GM21723 (cell line): ENCODE data around the gene SNX3.

Experiments
- ATAC-seq: cut with Tn5 transposase; IDR thresholded peaks from one replicate; pipeline ENCODE4 v1.9.1; 2021; ENCODE audit warnings: mild to moderate bottlenecking, moderate library complexity; ENCODE audit not compliant: unreplicated experiment

The SNX3 gene

DNA sequence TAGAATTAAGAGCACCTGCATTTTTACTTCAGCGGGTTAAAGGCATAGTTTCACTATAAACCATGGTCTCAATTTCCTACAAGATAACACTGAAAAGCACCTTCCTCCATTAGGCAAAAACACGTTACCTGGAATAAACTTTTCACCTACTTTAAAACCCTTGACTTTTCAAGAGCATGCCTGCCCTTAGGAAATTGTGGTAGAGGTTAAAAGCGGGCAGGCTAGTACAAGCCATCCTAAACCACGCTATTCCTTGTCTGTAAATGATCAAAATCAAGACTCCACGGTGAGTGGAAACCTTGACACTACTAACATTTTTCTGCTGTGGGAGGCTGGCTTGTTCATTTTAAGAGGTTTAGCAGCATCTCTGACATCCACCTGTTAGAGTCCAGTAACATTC lies 51.1 kb downstream of the SNX3 start:
- ATAC-seq = no peak

DNA sequence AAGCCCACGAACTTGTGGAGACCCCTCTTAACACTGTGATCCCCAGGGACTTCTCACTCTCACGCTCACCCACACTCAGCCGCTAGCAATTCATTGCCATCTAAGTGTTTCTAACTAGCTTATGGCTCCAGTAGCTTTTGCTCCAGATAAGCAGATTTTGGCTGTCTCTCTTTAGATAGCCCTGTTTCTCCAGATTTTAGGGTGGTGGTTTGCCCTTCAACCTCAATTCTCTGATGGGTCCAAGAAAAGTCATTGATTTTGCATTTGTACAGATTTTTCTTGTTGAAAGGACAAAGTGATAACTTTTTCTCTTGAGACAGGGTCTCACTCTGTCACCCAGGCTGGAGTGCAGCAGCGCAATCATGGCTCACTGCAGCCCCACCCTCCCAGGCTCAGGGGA lies 53.8 kb downstream of the SNX3 start:
- ATAC-seq = no peak

DNA sequence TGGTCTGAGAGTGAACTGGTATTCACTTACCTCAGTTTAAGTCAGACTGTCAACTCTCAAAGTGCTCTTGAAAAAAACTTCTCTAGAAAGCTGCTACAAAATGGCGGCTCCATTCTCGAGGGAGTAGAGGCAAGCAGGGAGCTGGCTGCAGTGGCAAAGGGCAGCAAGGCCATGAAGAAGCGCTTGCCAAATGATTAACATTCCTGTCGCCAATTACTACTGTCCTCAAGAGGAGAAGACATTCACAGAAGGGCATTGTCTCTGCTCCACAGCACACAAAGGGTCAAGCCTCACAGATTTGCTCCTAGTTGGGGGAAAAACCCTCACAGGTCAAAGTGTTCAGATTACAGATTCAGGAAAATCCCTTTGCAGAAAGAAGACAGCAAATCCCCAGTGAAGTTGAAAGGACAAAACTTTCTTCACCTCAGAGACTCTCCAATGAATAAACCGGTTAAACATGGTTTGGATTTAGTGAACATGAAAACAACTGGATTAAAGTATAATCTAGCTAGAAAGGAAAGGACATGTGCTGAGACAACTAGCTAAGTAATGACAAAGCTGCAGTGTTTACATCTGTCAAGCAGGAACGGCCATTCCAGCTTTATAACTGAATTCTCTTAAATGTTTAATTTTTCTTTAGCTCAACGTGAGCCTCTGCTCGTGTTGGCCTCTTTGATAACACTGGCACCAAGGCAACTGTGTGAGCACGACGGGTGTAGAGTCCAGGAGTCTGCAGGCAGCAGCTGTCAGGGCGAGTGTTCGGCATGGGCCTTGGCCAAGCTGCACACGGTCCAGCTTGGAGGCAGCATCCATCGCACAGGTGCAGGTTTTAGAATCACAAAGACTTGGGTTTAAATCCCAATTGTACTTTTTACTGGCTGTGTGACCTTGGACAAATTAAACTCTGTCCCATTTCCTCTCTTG lies 57.4 kb downstream of the SNX3 start:
- no peak for ATAC-seq

DNA sequence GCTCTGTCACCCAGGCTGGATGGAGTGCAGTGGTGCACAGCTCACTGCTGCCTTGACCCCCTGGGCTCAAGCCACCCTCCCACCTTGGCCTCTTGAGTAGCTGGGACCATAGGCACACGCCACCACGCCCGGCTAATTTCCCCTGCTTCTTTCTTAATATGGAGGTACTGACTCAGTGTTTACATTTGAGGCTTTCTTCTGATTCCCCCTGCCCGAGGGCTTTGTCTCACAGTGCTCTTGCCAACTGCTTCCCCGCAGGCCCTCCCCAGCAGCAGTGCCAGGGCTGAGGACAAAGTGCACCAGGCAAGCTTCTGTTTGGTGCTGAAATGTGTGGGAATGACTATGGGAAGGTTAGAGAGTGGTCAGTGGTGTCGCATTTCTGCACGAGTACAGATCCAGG lies 60.2 kb downstream of the SNX3 start:
- no peak for ATAC-seq

DNA sequence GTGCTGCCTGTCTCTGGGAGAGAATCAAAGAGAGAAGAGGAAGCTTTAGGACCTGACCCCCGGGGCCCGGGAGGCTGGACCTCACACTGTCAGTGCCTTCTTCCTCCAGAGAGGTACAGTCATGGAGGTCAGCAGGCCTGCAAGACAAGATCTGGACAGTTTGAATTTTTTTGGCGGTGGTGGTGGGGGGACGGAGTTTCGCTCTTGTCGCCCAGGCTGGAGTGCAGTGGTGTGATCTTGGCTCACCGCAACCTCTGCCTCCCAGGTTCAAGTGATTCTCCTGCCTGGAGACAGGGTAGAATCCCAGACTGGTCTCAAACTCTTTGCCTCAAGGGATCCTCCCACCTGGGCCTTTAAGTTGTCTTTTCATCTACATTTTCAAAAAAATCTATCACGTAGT lies 60.7 kb downstream of the SNX3 start:
- ATAC-seq = no peak

DNA sequence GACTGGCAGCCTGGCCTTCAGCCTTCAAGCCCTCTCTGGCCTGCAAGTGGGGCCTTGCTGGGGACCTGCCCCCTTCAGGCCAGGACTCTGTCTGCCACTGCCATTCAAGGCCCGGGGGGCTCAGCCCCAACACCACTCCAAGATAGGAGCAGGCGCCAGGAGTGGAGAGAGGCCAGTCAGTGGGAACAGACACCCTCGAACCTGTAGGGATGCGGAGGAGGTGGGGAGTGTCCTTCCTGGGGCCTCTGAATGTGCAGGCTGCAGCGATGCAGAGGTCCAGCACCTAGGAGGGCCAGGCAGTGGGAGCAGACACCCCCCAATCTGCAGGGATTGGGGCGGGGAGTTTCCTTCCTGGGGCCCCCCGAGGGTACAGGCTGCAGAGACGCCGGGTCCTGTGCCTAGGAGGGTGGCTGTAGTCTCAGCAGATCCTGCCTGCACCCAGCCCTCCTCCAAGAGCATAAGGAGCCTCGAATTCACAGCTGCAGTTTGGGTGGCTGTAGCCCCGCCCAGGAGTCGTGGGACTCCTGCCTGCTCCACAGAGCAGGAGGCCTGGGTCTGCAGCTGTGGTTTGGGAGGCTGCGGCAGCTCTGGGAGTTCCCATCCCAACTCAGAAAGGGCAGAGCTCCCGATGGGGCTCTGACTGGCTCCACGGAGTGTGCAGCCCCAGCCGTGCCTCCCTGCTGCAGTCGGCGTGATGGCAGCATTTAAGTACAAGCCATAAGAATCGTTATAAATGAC lies 61.9 kb downstream of the SNX3 start:
- ATAC-seq = no peak

DNA sequence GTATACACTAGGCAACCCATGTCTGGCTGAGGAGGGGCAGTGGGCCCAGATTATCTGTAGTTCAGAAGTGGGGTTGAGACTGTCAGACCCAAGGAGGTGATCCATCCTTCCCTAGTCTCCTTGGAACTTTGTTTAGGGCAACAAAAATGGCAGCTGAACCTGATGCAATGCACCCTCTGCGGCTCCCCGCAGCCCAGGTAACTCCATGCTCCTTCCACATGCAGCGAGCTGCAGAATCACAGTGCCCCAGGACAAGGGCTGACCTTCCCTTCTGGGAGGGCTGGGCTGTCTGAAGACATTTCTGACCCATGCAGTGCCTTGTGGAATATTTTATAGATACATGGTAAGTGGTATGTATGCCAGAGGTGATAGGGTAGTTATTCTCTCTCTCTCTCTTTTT lies 65.6 kb downstream of the SNX3 start:
- no peak for ATAC-seq

DNA sequence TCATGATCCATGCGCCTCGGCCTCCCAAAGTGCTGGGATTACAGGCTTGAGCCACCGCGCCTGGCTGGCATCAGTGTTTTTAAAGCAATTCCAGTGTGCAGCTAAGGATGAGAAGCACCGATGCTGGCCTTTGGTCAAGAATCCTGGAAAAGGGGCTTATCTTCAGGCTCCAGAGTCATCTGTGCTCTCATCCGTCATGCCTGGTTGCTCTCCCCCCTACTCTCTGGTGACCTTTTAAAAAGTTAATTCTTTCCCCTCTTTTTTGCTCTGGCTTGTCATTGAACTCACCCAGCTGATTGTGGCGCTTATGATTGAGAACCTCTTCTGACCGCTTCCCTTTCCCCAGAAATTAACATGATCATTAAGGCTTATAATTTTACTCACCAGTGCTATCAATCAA lies 66.3 kb downstream of the SNX3 start:
- ATAC-seq = no peak

DNA sequence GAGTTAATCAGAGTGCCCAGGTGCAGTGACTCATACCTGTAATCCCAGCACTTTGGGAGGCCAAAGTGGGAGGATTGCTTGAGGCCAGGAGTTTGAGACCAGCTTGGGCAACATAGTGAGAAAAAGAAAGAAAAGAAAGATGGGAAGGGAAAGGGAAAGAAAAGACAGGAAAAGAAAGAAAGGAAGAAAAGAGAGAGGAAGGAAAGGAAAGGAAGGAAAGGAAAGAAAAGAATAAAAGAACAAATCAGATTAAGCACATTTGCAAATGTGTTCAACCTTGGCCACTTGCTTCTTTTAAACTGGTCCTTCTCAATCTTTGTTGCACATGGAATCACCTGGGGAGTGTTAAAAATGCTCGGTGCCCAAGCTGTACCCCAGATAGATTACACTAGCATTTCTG lies 67.0 kb downstream of the SNX3 start:
- ATAC-seq = no peak

DNA sequence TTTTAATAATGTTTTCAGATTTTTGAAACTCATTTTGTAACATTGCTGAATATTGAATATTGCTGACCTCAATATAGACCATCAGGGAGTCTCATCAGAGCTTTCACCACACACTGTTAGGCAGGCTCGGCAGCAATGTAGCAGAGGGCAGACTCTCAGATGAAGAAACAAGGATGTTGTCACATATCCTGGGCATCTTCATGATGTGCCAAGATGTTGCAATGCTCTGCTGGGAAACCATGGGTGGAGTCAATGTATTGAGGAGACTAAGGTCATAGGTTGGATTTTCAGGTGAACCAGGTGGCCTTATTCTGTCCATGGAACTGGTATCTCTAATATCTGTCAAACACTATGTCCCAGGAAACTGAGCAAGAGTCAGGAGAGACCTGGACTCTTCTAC lies 67.7 kb downstream of the SNX3 start:
- ATAC-seq = no peak

DNA sequence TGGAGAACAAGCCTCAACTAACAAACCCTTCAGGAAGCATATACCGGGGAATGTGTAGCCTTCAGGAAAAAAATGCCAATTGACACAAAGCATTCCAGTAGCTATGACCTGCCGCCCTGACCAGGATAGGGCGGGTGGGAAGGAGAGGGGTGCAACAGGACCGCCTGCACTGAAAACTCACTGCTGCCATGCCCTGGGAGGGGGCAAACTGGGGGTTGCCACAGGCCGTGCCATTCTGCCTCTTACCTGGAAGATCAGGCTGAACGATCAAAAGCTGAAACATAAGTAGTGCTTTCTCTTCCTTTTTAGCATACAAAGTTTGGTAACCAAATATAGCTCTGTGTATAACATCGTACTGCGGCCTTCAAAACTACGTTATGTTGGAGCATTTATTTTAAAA lies 73.3 kb downstream of the SNX3 start:
- ATAC-seq = no peak

DNA sequence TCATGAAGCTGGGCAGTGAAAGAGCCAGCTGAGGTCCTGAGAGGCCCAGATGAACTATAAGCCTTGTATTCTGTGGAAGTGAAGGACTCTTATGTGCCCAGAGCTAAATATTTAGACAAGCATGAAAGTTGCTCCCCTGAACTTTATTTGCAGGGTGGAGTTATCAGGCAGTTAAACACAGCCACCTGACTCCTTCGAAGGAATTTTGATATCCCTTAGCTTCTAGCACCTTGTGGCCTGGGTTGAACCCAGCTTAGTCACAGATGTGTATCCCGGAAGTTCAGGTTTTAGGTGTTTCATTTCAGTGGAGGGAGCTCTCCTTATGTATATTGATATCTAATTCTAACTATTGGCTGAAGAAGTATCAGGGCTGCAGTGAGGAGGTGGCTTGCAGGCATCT lies 74.6 kb downstream of the SNX3 start:
- ATAC-seq = no peak

DNA sequence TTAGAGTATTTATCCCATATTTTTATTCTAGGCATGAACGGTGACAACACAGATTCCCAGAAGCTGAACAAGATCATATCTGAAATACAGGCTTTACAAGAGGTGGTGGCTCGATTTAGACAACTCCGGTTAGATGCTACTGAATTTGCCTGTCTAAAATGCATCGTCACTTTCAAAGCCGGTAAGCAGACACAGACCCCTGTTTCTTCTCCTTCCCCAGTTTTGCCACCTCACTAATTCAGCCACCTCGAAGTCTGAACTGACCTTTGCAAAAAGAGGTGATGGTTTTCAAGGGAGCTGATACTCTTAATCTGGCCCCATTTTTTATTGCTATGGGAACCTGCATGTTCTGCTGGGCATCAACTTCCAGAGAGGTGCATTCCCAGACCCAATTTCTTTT lies 80.1 kb downstream of the SNX3 start:
- ATAC-seq = no peak

DNA sequence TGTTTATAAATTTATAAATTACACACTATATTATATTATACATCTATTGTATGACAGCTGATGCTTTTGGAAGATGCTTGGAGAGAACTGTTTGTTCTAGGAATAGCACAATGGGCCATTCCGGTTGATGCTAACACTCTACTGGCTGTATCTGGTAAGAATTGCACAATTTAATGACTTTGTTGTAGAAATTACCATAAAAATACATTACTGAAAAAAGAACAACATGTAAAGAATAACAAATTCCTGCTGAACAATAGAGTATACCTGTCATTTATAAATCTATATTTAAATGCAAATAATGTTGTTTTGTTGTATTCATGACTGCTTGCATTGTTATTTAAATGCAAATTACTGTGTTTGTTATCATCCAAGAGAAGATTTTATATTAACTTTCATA lies 80.6 kb downstream of the SNX3 start:
- ATAC-seq = no peak

DNA sequence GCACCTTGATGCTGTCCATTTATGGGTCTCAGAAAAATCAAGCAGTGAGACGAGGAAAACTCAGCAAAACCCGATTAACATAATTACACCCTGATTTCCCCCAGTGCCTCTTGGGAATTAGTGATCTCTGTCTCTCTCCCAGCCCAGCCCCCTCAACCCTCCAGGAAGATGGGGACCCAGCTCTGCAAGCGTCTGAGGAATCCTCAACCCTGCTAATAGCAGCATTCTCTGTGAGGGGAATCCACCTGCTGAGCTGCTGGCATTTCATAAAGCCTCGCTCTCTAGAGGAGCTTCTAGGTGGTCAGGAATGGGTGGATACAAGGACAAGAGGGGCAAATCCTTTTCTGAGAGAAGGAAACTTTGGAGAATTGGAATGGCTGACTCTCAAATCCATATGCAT lies 81.1 kb downstream of the SNX3 start:
- ATAC-seq = no peak

DNA sequence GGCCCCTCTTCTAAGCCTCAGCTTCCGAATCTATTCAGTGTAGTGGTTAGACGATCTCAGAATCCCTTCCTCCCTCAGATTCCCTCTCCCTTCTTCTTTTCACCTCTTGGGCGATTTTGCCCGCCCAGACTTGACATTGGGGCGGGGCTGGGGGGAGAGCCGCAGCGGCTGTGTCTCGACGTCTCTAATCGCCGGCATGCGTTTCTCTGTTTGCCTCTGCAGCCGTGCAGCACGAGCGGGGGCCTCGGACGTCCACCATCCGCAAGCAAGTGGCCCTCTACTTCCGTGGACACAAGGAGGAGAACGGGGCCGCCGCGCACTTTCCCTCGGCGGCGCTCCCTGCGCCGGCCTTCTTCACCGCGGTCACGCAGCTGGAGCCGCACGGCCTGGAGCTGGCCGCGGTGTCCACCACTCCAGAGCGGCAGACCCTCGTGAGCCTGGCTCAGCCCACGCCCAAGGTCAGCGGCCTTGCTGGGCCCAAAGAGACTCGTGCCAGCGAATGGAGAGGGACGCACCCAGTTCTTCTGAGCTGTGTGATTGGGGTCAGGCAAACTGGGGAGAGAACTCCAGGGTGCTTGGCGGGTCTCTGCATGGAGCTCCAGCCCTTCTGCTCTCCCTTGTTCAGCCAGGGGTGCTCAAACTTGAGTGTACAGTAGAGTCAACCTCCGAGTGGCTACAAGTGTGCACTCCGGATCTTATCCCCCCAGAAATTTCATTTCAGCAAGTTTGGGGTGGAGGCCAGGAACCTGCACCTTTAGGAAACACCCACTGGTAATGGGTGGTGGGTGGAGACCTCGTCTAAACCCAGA lies 84.4 kb downstream of the SNX3 start:
- ATAC-seq = no peak

DNA sequence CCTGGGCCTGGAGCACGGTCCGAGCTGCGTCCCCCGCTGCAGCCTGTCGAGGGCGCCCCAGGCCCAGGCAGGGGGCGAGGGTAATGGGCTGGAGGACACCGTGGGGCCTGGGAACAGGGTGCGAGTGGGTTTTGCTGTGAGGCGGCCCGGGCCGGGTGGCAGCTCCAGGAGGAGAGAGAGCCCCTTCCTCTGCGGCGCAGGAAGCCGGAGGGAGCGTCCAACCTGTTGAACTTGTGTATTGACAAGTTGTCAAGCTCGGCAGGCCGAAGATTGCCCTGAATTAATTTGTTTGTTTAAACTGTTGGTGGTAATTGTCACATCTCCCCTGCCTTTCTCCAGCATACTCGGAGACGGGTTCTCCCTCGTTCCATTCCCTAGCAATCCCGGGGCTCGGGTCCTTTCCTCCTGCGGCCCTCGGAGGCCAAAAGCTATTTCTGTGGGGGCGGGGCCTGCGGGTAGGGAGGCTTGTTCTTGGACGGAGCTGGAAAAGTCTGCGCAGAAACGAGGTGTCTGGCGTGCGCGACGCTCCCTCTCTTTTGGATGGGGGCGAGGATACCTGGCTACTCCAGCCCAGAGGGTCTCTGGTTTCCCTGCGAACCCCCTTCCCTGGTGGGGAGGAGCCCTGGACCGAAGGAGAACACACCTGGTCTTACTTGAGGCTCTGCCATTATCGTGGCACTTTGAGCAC lies 85.1 kb downstream of the SNX3 start:
- no peak for ATAC-seq

DNA sequence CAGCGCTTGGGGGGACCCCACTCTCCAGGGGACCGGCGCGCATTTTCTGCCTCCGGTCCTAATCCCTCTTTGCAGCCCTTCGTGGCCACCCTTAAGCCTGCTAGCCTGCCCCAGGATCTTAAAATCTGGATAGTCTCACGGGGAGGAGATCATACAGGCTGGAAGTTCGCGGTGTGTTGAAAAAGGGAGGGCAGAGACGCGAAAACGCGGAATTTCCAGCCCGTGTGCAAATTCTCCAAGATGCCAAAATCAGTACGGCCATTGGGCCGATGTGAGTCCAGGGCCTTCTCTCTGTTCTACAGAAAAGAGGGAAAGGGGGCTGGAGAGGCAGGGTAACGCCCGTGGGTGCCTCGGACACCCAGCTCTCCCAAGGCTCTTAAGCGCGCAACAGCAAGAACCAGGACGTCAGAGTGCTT lies 85.7 kb downstream of the SNX3 start:
- ATAC-seq = no peak

DNA sequence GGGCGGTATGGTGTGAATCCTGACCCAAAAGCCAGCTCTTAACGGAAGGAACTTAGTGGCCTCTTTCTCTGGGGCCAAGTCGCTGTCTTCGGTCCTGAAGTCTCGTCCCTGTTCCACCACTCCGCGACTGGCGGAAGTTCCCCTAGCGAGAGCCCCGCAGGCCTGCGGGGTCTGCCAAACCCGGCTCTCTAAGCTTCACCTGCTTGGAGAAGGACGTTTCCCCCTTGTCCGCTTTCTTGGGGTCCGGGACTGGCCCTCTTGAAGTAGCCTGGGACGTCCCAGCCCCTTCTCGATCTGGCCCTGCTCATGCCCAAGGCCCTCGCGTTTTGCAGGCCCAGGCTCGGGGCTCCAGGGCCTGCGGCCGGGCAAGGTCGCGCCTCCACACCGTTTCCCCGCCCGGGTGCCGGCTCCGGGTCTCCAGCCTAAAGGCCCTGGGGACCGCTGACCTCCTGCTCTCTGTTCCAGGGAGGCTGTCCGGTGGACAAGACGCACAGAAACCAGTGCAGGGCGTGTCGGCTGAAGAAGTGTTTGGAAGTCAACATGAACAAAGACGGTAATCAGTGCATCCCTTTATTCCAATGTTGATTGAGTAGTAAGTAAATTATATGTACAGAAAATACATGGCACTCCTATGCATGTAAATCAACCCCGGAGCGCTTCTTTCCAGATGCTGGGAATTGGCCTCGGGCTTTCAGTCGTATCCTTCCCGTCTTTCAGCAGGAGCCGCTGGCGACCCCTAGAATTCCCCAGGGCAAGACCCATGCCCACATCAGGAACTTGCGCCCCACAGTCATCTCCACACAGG lies 86.3 kb downstream of the SNX3 start:
- ATAC-seq = no peak

DNA sequence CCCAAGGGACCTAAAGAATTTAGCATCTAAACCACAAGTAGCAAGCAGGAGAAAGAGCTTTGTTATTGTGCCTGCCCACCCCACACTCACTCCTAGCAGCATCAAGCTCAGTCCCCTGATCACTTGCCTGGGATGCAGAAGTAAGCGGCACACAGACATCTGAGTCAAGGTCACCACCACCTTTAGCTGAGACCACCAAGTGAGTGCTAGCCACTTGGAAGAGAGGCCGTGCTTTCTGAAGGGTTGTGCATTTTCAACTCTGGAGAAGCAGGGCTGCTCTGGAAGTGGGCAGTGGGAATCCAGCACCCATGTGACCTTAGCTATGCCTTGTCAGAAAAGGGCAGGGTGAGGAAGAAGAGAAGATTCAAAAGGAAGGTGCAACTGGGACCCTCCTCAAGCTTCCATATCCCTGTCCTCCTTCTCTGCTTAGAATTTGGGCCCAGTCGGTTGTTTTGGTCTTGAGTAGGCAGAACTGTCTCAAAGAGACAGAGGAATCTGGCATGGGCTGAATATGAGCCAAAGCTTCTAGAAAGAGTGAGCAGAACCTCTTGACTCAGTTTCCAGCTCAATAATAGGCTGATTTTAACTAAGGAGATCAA lies 88.8 kb downstream of the SNX3 start:
- no peak for ATAC-seq
